GDM1 (cell line): ENCODE results near the gene SEBOX.

Source experiments
- DNase-seq: peaks from one replicate; lab custom pipeline; 2025; lab: John Stamatoyannopoulos, UW

The SEBOX gene

GRCh38 chr17:28392491-28392890 lies 27.5 kb upstream of the SEBOX start:
- DNase-seq: no peak

- DNase-seq: no peak
Observed at GRCh38 chr17:28391401-28391800, 26.4 kb upstream of the SEBOX start.

GRCh38 chr17:28390984-28391383 lies 26.0 kb upstream of the SEBOX start:
- DNase-seq: no peak

- no peak for DNase-seq
Observed at GRCh38 chr17:28390563-28390962, 25.6 kb upstream of the SEBOX start.

GRCh38 chr17:28390141-28390540 lies 25.1 kb upstream of the SEBOX start:
- DNase-seq: no peak

GRCh38 chr17:28388106-28388505 lies 23.1 kb upstream of the SEBOX start:
- no peak for DNase-seq

GRCh38 chr17:28386391-28386790 lies 21.4 kb upstream of the SEBOX start:
- no peak for DNase-seq

- DNase-seq: no peak
Observed at GRCh38 chr17:28385406-28385805, 20.4 kb upstream of the SEBOX start.

GRCh38 chr17:28385037-28385400 lies 20.0 kb upstream of the SEBOX start:
- DNase-seq: no peak

- no peak for DNase-seq
Observed at GRCh38 chr17:28384281-28385036, 19.5 kb upstream of the SEBOX start.

GRCh38 chr17:28381141-28381825 lies 16.3 kb upstream of the SEBOX start:
- DNase-seq: no peak

- no peak for DNase-seq
Observed at GRCh38 chr17:28379814-28380801, 15.1 kb upstream of the SEBOX start.

- no peak for DNase-seq
Observed at GRCh38 chr17:28372945-28373274, 7.9 kb upstream of the SEBOX start.

- no peak for DNase-seq
Observed at GRCh38 chr17:28372203-28372944, 7.4 kb upstream of the SEBOX start.

GRCh38 chr17:28371245-28372202 lies 6.5 kb upstream of the SEBOX start, which contains the start of gene SARM1:
SARM1 (plus strand) TSS chr17:28371694; CDS start chr17:28372033, 339 bp downstream.
- peak; percentile 66 for DNase-seq

GRCh38 chr17:28370744-28371103 lies 5.7 kb upstream of the SEBOX start:
- no peak for DNase-seq

GRCh38 chr17:28370035-28370743 lies 5.2 kb upstream of the SEBOX start, which contains the start of gene VTN:
VTN (minus strand) TSS chr17:28370307; CDS start chr17:28370203, 104 bp downstream.
- no peak for DNase-seq

- no peak for DNase-seq
Observed at GRCh38 chr17:28369684-28370034, 4.7 kb upstream of the SEBOX start.

GRCh38 chr17:28368915-28369683 lies 4.1 kb upstream of the SEBOX start:
- DNase-seq: no peak
